ENCODE results near the gene PDS5A. TPM values are rescaled to one million over a fixed set of nuclear protein-coding genes. Genes with fewer than 3 reads are reported as not detected.
"Not testable (repeated sequence)": the region's sequence is repeated elsewhere in the genome, so short reads cannot be mapped to it uniquely, and the experiment has no call there.

PDS5A gene
- total RNA-seq, 3 donors from 2014 or later (not counting 1 experiment from before 2014, with no cell fraction given), result 80.1 to 99.9 (median 99.8) TPM

DNA sequence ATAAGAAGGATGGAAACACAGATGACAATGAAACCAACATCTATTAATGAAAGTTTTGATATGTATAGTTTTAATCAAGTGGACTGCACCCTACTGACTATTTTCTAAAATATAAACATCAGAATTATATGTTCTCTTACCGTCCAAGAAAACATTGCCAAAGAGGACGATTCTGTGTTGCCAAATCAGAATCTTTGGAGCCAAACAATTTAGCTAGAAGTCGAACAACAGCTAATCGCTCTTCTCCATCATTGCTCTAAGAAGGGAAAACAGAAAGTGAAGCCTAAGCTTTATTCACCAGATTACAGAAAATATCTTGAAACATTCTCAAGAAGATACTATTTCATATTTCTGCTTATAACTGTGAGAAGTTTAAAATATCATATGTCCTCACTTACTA is 64.2 kb downstream of the PDS5A start:
- Mint-ChIP-seq H3K4me1 (no peaks in the 10 kb centered on the region), H3K36me3 (no peaks in the 10 kb centered on the region), H3K9me3 (no peaks in the 10 kb centered on the region), H3K4me3 (no peak overlapping the region), H3K27me3 (ENCODE audit: low read depth in 2 of 2) (no peaks in the 10 kb centered on the region), H3K27ac (peak overlapping the region in 1 of 2 donors; percentile 3)
- 97% methylated on average over 4 of the region's 4 CpGs for WGBS (ENCODE audit: insufficient coverage)
- peaks cover 60% of the 10 kb centered on the region for H3K36me3 ChIP-seq (ENCODE audit: control insufficient read depth, insufficient read depth, low read length)
- no peak overlapping the region for H3K27ac ChIP-seq (ENCODE audit: low read length)
- intact Hi-C loops (cut with micrococcal nuclease), result no loop called here
- H3K4me1 ChIP-seq (ENCODE audit: control insufficient read depth, insufficient read depth, low read length), result no peaks in the 10 kb centered on the region
- H3K27me3 ChIP-seq (ENCODE audit: control insufficient read depth, insufficient read depth, low read length), result no peaks in the 10 kb centered on the region
- DNase-seq (no peak), ATAC-seq (no peak)
- no peak overlapping the region for H3K4me3 ChIP-seq (ENCODE audit: low read length)
- no peaks in the 10 kb centered on the region for H3K9me3 ChIP-seq (ENCODE audit: control insufficient read depth, insufficient read depth, low read length)
- TF ChIP-seq, protein P1, sequence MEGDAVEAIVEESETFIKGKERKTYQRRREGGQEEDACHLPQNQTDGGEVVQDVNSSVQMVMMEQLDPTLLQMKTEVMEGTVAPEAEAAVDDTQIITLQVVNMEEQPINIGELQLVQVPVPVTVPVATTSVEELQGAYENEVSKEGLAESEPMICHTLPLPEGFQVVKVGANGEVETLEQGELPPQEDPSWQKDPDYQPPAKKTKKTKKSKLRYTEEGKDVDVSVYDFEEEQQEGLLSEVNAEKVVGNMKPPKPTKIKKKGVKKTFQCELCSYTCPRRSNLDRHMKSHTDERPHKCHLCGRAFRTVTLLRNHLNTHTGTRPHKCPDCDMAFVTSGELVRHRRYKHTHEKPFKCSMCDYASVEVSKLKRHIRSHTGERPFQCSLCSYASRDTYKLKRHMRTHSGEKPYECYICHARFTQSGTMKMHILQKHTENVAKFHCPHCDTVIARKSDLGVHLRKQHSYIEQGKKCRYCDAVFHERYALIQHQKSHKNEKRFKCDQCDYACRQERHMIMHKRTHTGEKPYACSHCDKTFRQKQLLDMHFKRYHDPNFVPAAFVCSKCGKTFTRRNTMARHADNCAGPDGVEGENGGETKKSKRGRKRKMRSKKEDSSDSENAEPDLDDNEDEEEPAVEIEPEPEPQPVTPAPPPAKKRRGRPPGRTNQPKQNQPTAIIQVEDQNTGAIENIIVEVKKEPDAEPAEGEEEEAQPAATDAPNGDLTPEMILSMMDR (IDR thresholded peaks at IDR 0.05), result no peak

DNA sequence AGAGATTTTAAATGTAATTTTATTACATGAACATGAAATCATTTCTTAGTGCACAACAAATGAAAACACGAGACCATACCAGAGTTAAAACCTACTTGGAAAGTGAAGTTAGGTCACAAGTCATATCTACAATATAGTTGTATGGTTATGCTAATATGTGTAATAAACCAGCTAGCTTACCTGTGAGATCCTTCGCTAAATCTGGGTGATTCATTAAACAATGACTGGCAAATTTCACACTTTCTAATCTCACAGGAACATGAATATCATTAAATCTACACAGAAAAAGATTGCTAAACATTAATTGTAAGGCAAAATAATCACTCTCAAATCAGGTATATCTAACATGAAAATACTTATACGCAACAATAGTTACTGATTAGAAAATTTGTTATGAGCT is 67.6 kb downstream of the PDS5A start:
- WGBS (ENCODE audit: insufficient coverage), result 100% methylated on average over 1 of the region's 3 CpGs
- Mint-ChIP-seq H3K4me1 (no peaks in the 10 kb centered on the region), H3K9me3 (no peaks in the 10 kb centered on the region), H3K36me3 (no peaks in the 10 kb centered on the region), H3K27me3 (ENCODE audit: low read depth in 2 of 2) (no peaks in the 10 kb centered on the region), H3K27ac (peak overlapping the region in 1 of 2 donors; percentile 61), H3K4me3 (no peak overlapping the region)
- no peak overlapping the region for H3K4me3 ChIP-seq (ENCODE audit: low read length)
- no peaks in the 10 kb centered on the region for H3K27me3 ChIP-seq (ENCODE audit: control insufficient read depth, insufficient read depth, low read length)
- H3K4me1 ChIP-seq (ENCODE audit: control insufficient read depth, insufficient read depth, low read length), result no peaks in the 10 kb centered on the region
- intact Hi-C loops (cut with micrococcal nuclease), result no loop called here
- no peak overlapping the region for H3K27ac ChIP-seq (ENCODE audit: low read length)
- H3K36me3 ChIP-seq (ENCODE audit: control insufficient read depth, insufficient read depth, low read length), result peaks cover 50% of the 10 kb centered on the region
- no peak for DNase-seq
- no peak for ATAC-seq
- TF ChIP-seq, protein P1 (IDR thresholded peaks at IDR 0.05), result no peak
- no peaks in the 10 kb centered on the region for H3K9me3 ChIP-seq (ENCODE audit: control insufficient read depth, insufficient read depth, low read length)

DNA sequence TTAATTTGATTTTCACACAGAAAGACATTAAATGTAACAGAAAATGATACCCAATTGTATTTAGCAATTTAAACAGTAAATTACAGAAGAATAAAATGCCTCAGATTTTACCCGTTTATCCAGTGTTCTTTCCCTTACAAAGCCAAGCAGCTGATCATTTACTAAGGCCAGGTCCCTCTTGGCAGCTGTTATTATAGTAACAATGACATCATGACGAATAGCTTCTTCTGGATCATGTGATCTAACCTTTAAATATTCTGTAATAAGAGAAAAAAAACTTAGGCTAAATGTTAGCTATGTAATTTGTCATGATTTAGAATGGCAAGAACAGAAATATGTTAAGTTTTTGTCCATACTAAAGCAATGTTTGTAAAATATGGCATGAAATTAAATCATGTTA is 69.4 kb downstream of the PDS5A start:
- Histone ChIP-seq H3K36me3 (ENCODE audit: control insufficient read depth, insufficient read depth, low read length) (peaks cover 47% of the 10 kb centered on the region), H3K27ac (ENCODE audit: low read length) (no peak overlapping the region), H3K9me3 (ENCODE audit: control insufficient read depth, insufficient read depth, low read length) (no peaks in the 10 kb centered on the region), H3K4me1 (ENCODE audit: control insufficient read depth, insufficient read depth, low read length) (no peaks in the 10 kb centered on the region), H3K27me3 (ENCODE audit: control insufficient read depth, insufficient read depth, low read length) (no peaks in the 10 kb centered on the region), H3K4me3 (ENCODE audit: low read length) (no peak overlapping the region)
- no peaks in the 10 kb centered on the region for H3K4me1 Mint-ChIP-seq
- TF ChIP-seq, protein P1 (IDR thresholded peaks at IDR 0.05), result no peak
- no peak overlapping the region for H3K27ac Mint-ChIP-seq
- intact Hi-C loops (cut with micrococcal nuclease), result loop anchor here (10.0 kb wide), 1 partner anchor 67 kb away; the partner anchor contains the start of gene PDS5A
- DNase-seq, result no peak
- 100% methylated on average over 2 of the region's 2 CpGs for WGBS (ENCODE audit: insufficient coverage)
- no peaks in the 10 kb centered on the region for H3K27me3 Mint-ChIP-seq (ENCODE audit: low read depth in 2 of 2)
- H3K4me3 Mint-ChIP-seq, result no peak overlapping the region
- no peak for ATAC-seq
- no peaks in the 10 kb centered on the region for H3K9me3 Mint-ChIP-seq
- no peaks in the 10 kb centered on the region for H3K36me3 Mint-ChIP-seq

DNA sequence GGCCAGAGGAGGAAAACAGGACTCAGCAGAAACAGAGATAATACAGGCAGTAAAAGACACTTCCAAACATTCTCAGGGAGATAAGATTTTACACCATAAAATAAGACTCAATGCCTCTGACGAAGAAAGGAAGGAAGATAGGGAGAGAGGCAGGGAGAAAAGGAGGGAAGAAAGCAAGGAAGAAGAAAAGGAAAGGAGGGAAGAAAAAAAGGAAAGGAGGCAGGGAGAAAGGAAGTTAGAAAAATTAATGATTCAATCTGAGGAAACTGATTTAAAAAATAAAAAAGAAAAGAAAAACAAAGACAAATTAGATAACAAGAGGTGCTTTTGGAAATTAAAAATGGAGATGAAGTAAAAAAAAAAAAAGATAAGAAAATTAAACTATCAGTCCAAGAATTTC is 72.1 kb downstream of the PDS5A start:
- intact Hi-C loops (cut with micrococcal nuclease), result loop anchor here (10.0 kb wide), 1 partner anchor 69 kb away; the partner anchor contains the start of gene PDS5A
- Histone ChIP-seq H3K27ac (ENCODE audit: low read length) (no peak overlapping the region), H3K4me3 (ENCODE audit: low read length) (no peak overlapping the region), H3K27me3 (ENCODE audit: control insufficient read depth, insufficient read depth, low read length) (no peaks in the 10 kb centered on the region), H3K9me3 (ENCODE audit: control insufficient read depth, insufficient read depth, low read length) (no peaks in the 10 kb centered on the region), H3K4me1 (ENCODE audit: control insufficient read depth, insufficient read depth, low read length) (no peaks in the 10 kb centered on the region), H3K36me3 (ENCODE audit: control insufficient read depth, insufficient read depth, low read length) (peaks cover 47% of the 10 kb centered on the region)
- no peak for ATAC-seq
- WGBS (ENCODE audit: insufficient coverage), result 100% methylated on average over 1 of the region's 1 CpG
- no peak overlapping the region for H3K4me3 Mint-ChIP-seq
- TF ChIP-seq, protein P1 (IDR thresholded peaks at IDR 0.05), result no peak
- H3K9me3 Mint-ChIP-seq, result no peaks in the 10 kb centered on the region
- DNase-seq, result no peak
- no peak overlapping the region for H3K27ac Mint-ChIP-seq
- no peaks in the 10 kb centered on the region for H3K27me3 Mint-ChIP-seq (ENCODE audit: low read depth in 2 of 2)
- no peaks in the 10 kb centered on the region for H3K36me3 Mint-ChIP-seq
- H3K4me1 Mint-ChIP-seq, result no peaks in the 10 kb centered on the region

DNA sequence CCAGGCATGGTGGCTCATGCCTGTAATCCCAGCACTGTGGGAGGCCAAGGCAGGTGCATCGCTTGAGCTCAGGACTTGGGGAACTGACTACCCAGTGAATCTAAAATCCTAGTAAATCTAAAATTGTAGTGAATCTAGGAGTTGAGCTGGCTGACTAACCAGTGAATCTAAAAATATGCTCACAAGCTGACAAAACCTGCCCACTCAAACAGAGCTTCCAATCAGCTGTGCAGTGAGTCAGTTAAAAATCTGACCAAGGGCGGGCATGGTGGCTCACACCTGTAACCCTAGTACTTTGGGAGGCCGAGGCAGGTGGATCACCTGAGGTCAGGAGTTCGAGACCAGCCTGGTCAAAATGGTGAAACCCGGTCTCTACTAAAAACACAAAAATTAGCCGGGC is 72.7 kb downstream of the PDS5A start:
- H3K27ac ChIP-seq (ENCODE audit: low read length); H3K9me3 Mint-ChIP-seq; H3K27me3 ChIP-seq (ENCODE audit: control insufficient read depth, insufficient read depth, low read length); ATAC-seq; H3K4me3 Mint-ChIP-seq; H3K27me3 Mint-ChIP-seq (ENCODE audit: low read depth in 2 of 2); H3K4me3 ChIP-seq (ENCODE audit: low read length); H3K4me1 ChIP-seq (ENCODE audit: control insufficient read depth, insufficient read depth, low read length); H3K27ac Mint-ChIP-seq; H3K36me3 Mint-ChIP-seq; DNase-seq; H3K9me3 ChIP-seq (ENCODE audit: control insufficient read depth, insufficient read depth, low read length); H3K4me1 Mint-ChIP-seq: not testable (repeated sequence)
- intact Hi-C loops (cut with micrococcal nuclease), result loop anchor here (10.0 kb wide), 1 partner anchor 70 kb away; the partner anchor contains the start of gene PDS5A
- H3K36me3 ChIP-seq (ENCODE audit: control insufficient read depth, insufficient read depth, low read length), result peaks cover 47% of the 10 kb centered on the region
- WGBS (ENCODE audit: insufficient coverage), result 92% methylated on average over 6 of the region's 6 CpGs
